GM12892 (cell line): ENCODE measurements around the gene MS4A6E.

Experiments used
- POLR2A ChIP-seq: IDR thresholded peaks from 2 replicates; pipeline ENCODE4 v1.6.1; 2011; ENCODE audit warnings: low read depth, low read length, control low read depth
- POLR2AphosphoS5 ChIP-seq: IDR thresholded peaks from 2 replicates; pipeline ENCODE4 v1.6.1; 2011; ENCODE audit warnings: low read depth, low read length, control low read depth

DNA sequence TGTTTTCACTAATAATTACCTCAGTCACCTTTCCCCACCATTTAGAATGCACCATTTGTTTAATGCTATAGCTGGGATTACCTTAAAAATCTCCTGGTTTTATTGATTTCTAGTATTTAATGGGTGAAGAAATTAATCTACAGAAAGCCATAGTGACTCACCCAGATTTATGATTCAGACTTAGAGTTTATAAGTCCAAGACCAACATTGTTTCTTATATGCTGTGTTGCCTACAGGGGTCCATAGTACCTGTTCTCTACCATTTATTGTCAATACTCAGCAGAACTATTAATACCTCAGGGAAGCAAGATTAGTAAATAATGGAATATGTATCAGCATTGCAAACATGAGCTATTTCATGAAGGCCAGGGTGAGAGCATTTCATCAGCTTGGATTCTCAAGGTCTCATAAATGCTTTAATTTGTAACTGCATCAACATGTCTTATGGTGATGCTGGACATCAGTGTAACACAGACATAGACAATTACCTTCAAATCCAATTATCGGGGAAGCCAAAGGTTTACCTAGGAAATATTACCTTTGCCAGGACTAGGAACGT lies 43.3 kb downstream of the MS4A6E start:
- TF ChIP-seq POLR2AphosphoS5 (no peak), POLR2A (no peak)
